RWPE2 (cell line): ENCODE measurements around the gene UBE2H.

ENCODE experiments used
- ATAC-seq: fragments of 200-7000 bp; cut with Tn5 transposase; 3 replicates; pipeline ENCODE4 v1.9.1; 2021; ENCODE audit warnings: low read depth
- DNase-seq: peaks from one replicate; pipeline ENCODE4 v3.0.0-alpha.2; 2020; ENCODE audit warnings: low spot score
- H3K27ac ChIP-seq: fragments of 450-650 bp; 2 replicates; pipeline ENCODE4 v1.5.1; 2017; ENCODE audit warnings: mild to moderate bottlenecking; ENCODE audit not compliant: poor library complexity, severe bottlenecking
- H3K27me3 ChIP-seq: fragments of 250-450 bp; sonication (Bioruptor Pico); 2 replicates; pipeline ENCODE4 v1.5.1; 2021; ENCODE audit warnings: mild to moderate bottlenecking, moderate library complexity; ENCODE audit not compliant: insufficient read depth, poor library complexity, severe bottlenecking
- H3K36me3 ChIP-seq: fragments of 250-450 bp; sonication (Bioruptor Pico); 2 replicates; pipeline ENCODE4 v1.5.1; 2020; ENCODE audit warnings: low read depth, mild to moderate bottlenecking, moderate library complexity
- H3K4me1 ChIP-seq: fragments of 250-450 bp; sonication (Bioruptor Pico); 2 replicates; pipeline ENCODE4 v1.5.1; 2021; ENCODE audit warnings: mild to moderate bottlenecking, moderate library complexity; ENCODE audit not compliant: insufficient read depth, poor library complexity, severe bottlenecking
- H3K4me3 ChIP-seq: fragments of 250-450 bp; sonication (Bioruptor Pico); 2 replicates; pipeline ENCODE4 v1.5.1; 2021; ENCODE audit warnings: mild to moderate bottlenecking, moderate library complexity; ENCODE audit not compliant: severe bottlenecking
- H3K9me3 ChIP-seq: fragments of 250-450 bp; sonication (Bioruptor Pico); 2 replicates; pipeline ENCODE4 v1.5.1; 2021; ENCODE audit warnings: mild to moderate bottlenecking, moderate library complexity; ENCODE audit not compliant: severe bottlenecking
- CTCF ChIP-seq: fragments of 450-650 bp; IDR thresholded peaks from one replicate; pipeline ENCODE4 v1.5.1; 2017; ENCODE audit warnings: mild to moderate bottlenecking, moderate library complexity; ENCODE audit not compliant: poor library complexity, severe bottlenecking

The UBE2H gene

GRCh38 chr7:129950933-129951225, 1.9 kb downstream of the UBE2H start:
- peak overlapping the region; percentile 95 for H3K4me3 ChIP-seq
- H3K9me3 ChIP-seq, result no peaks in the 10 kb centered on the region
- DNase-seq, result no peak
- ATAC-seq, result no peak
- H3K27me3 ChIP-seq, result no peaks in the 10 kb centered on the region
- no peak for TF ChIP-seq CTCF
- peaks cover 20% of the 10 kb centered on the region for H3K36me3 ChIP-seq
- peak overlapping the region; percentile 96 for H3K27ac ChIP-seq
- peaks cover 18% of the 10 kb centered on the region for H3K4me1 ChIP-seq

- no peak for TF ChIP-seq CTCF
- ATAC-seq, result no peak
- Histone ChIP-seq H3K36me3 (peaks cover 24% of the 10 kb centered on the region), H3K27ac (peak overlapping the region; percentile 96), H3K9me3 (no peaks in the 10 kb centered on the region), H3K4me1 (peaks cover 13% of the 10 kb centered on the region), H3K4me3 (peak overlapping the region; percentile 95), H3K27me3 (no peaks in the 10 kb centered on the region)
- no peak for DNase-seq
These were observed 2.4 kb downstream of the UBE2H start for GRCh38 chr7:129950191-129950932.

- Histone ChIP-seq H3K9me3 (no peaks in the 10 kb centered on the region), H3K27me3 (no peaks in the 10 kb centered on the region), H3K27ac (peak overlapping the region; percentile 96), H3K4me1 (peaks cover 13% of the 10 kb centered on the region), H3K4me3 (peak overlapping the region; percentile 95), H3K36me3 (peaks cover 31% of the 10 kb centered on the region)
- ATAC-seq, result peak; percentile 70
- TF ChIP-seq CTCF, result no peak
- no peak for DNase-seq
These were observed 3.2 kb downstream of the UBE2H start for GRCh38 chr7:129949292-129950133.

- Histone ChIP-seq H3K4me1 (peaks cover 13% of the 10 kb centered on the region), H3K9me3 (no peaks in the 10 kb centered on the region), H3K27me3 (no peaks in the 10 kb centered on the region), H3K4me3 (peak overlapping the region; percentile 95), H3K27ac (peak overlapping the region; percentile 96), H3K36me3 (peaks cover 36% of the 10 kb centered on the region)
- peak; percentile 88 for DNase-seq
- TF ChIP-seq CTCF, result no peak
- ATAC-seq, result peak; percentile 77
These were observed 3.9 kb downstream of the UBE2H start for GRCh38 chr7:129948877-129949291.
